HepG2 (cell line): Measurements from ENCODE around the gene NCBP2. TPM values are rescaled to one million over a fixed set of nuclear protein-coding genes. Genes with fewer than 3 reads are reported as not detected.
A peak's percentile ranks its signal among the peaks of the same experiment; 100 is the strongest.

Experiments used
- AGO2 ChIP-seq: fragments of 200-400 bp; formaldehyde crosslinking; optimal IDR thresholded peaks from 2 replicates; pipeline ENCODE3; 2017; ENCODE audit warnings: mild to moderate bottlenecking, low read depth, low read length, moderate library complexity
- ESRRA ChIP-seq: sonication (generic); formaldehyde crosslinking; IDR thresholded peaks from 2 replicates; pipeline ENCODE4 v1.5.1; 2020; ENCODE audit warnings: mild to moderate bottlenecking, low read depth, missing genetic modification reagents
- KAT7 ChIP-seq: IDR thresholded peaks from 2 replicates; pipeline ENCODE4 v1.6.1; 2018; ENCODE audit warnings: borderline replicate concordance, missing compliant biosample characterization
- MAZ ChIP-seq, 2 experiments: sonication (generic) in 1 of 2; formaldehyde crosslinking in 1 of 2; IDR thresholded peaks; 2 replicates each; pipeline versions ENCODE4 v1.5.0 to v1.6.1; 2012 to 2020; ENCODE audit warnings: low read depth in 2 of 2, mild to moderate bottlenecking in 2 of 2, borderline replicate concordance in 1 of 2, improper control_type of control experiment in 1 of 2, low read length in 1 of 2, missing genetic modification reagents in 1 of 2, moderate library complexity in 1 of 2
- MZF1 ChIP-seq: sonication (generic); formaldehyde crosslinking; IDR thresholded peaks from 2 replicates; pipeline ENCODE4 v1.8.1; 2023; ENCODE audit warnings: mild to moderate bottlenecking, missing genetic modification reagents, borderline replicate concordance
- POLR2AphosphoS5 ChIP-seq: IDR thresholded peaks from 2 replicates; pipeline ENCODE4 v1.6.1; 2012; ENCODE audit warnings: low read depth, low read length
- POLR2G ChIP-seq: fragments of 200-400 bp; formaldehyde crosslinking; IDR thresholded peaks from 2 replicates; pipeline ENCODE4 v1.6.1; 2018; ENCODE audit warnings: mild to moderate bottlenecking, low read depth, low read length, moderate library complexity
- RBFOX2 ChIP-seq: fragments of 200-400 bp; formaldehyde crosslinking; IDR thresholded peaks from 2 replicates; pipeline ENCODE4 v1.6.1; 2017; ENCODE audit warnings: low read depth, mild to moderate bottlenecking, low read length
- RBM22 ChIP-seq: fragments of 200-400 bp; formaldehyde crosslinking; optimal IDR thresholded peaks from 2 replicates; pipeline ENCODE3; 2017; ENCODE audit warnings: mild to moderate bottlenecking, low read length, moderate library complexity
- SALL1 ChIP-seq: sonication (generic); formaldehyde crosslinking; IDR thresholded peaks from 2 replicates; pipeline ENCODE4 v1.8.0; 2022; ENCODE audit warnings: mild to moderate bottlenecking, missing genetic modification reagents
- ZBTB1 ChIP-seq: sonication (generic); formaldehyde crosslinking; IDR thresholded peaks from 2 replicates; pipeline ENCODE4 v1.4.0; 2020; ENCODE audit warnings: missing genetic modification reagents, borderline replicate concordance
- ZC3H13 ChIP-seq: sonication (generic); formaldehyde crosslinking; IDR thresholded peaks from 2 replicates; pipeline ENCODE4 v1.8.1; 2023; ENCODE audit warnings: mild to moderate bottlenecking, missing genetic modification reagents, moderate library complexity
- ZFP90 ChIP-seq: sonication (generic); formaldehyde crosslinking; IDR thresholded peaks from 2 replicates; pipeline ENCODE4 v1.8.0; 2022; ENCODE audit warnings: missing genetic modification reagents, mild to moderate bottlenecking, inconsistent platforms, borderline replicate concordance
- ZNF136 ChIP-seq: sonication (generic); formaldehyde crosslinking; IDR thresholded peaks from 2 replicates; pipeline ENCODE4 v1.8.1; 2022; ENCODE audit warnings: low read depth, mild to moderate bottlenecking, moderate library complexity, missing genetic modification reagents
- ZNF598 ChIP-seq: sonication (generic); formaldehyde crosslinking; IDR thresholded peaks from 2 replicates; pipeline ENCODE4 v1.5.1; 2020; ENCODE audit warnings: mild to moderate bottlenecking, missing genetic modification reagents, borderline replicate concordance
- ZNF670 ChIP-seq: sonication (generic); formaldehyde crosslinking; IDR thresholded peaks from 2 replicates; pipeline ENCODE4 v1.8.0; 2022; ENCODE audit warnings: mild to moderate bottlenecking, missing genetic modification reagents, borderline replicate concordance
- ZSCAN12 ChIP-seq: sonication (generic); formaldehyde crosslinking; IDR thresholded peaks from 2 replicates; pipeline ENCODE4 v1.9.0; 2021; ENCODE audit warnings: mild to moderate bottlenecking, missing genetic modification reagents
- polyA plus RNA-seq, 8 experiments: library from polyadenylated mRNA; depleted of rRNA in 3 of 8; stranded (reverse) in 7 of 8; unstranded in 1 of 8; fragments of >200 nt; fragmentation: Illumina TruSeq in 4 of 8; extraction: Trizol in 4 of 8; gene quantifications; 2 replicates each; pipeline versions ENCODE4 v1.2.1 to v1.2.3, GENCODE V29; 2011 to 2016; ENCODE audit warnings: low read depth in 4 of 8, missing spikeins in 1 of 8, mixed read lengths in 1 of 8; ENCODE audit not compliant: insufficient read depth in 1 of 8
- total RNA-seq, 5 experiments: library from RNA; depleted of rRNA; stranded (reverse); fragments of >200 nt; fragmentation: Illumina TruSeq; extraction: Trizol; gene quantifications; 2 replicates each; pipeline ENCODE4 v1.2.3, GENCODE V29; 2016; ENCODE audit warnings: low read depth in 1 of 5
- TF ChIP-seq, protein P1 (sequence below): sonication (generic); formaldehyde crosslinking; IDR thresholded peaks from 2 replicates; pipeline ENCODE4 v1.4.0; 2020; ENCODE audit warnings: missing genetic modification reagents
- TF ChIP-seq, protein P2 (sequence below): sonication (generic); formaldehyde crosslinking; IDR thresholded peaks from 2 replicates; pipeline ENCODE4 v1.8.1; 2023; ENCODE audit warnings: mild to moderate bottlenecking, inconsistent platforms, moderate library complexity, missing genetic modification reagents, borderline replicate concordance
- TF ChIP-seq, protein P3 (sequence below): sonication (generic); formaldehyde crosslinking; IDR thresholded peaks from 2 replicates; pipeline ENCODE4 v1.4.0; 2020; ENCODE audit warnings: low read depth, missing genetic modification reagents

The NCBP2 gene
- total and polyA plus RNA-seq, 2 of the 13 experiments (the other 11 are each of a cell fraction or from before 2014, with no cell fraction given) = 58.7 to 95.5 TPM

DNA sequence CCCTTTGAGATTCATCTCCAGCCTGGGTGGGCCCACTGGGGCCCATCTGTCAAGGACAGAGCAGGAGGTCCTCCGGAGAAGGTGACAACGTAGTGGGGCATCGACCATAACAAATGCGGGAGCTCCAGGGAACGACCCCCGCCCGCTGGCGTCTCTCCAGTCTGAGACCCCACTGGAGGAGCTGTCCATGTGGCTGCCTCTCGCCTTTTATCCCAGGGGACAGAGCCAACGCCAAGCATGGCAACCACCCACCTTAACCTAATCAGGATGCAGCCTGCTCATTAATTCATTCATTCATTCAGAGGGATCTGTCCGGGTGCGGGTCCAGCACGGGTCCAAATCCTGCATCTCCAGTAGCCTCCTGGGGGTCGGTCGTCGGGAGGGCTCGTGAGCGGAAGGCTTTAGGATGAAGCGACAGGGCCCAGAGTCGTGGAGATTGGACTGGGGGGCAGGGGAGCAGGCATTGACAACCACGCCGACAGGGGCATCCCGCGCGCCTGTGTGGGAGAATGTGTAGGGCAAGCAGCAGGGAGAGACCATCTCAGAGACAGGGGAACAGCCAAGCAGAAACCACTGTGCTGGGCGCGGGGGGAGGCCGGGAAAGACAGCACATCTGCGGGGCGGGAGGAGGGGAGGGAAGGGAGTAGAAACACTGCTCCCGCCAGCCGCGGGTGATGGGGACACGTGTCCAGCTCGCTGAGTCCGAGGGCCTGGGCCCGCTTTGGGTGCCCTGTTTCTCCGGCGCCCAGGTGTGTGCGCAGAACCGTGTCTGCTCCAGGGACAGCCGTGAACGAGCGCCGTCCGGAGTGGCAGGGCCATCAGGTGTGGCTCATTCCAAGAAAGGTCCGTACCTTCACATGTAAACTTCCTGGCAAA, 24.4 kb upstream of the NCBP2 start (continued):
- TF ChIP-seq, protein P1, sequence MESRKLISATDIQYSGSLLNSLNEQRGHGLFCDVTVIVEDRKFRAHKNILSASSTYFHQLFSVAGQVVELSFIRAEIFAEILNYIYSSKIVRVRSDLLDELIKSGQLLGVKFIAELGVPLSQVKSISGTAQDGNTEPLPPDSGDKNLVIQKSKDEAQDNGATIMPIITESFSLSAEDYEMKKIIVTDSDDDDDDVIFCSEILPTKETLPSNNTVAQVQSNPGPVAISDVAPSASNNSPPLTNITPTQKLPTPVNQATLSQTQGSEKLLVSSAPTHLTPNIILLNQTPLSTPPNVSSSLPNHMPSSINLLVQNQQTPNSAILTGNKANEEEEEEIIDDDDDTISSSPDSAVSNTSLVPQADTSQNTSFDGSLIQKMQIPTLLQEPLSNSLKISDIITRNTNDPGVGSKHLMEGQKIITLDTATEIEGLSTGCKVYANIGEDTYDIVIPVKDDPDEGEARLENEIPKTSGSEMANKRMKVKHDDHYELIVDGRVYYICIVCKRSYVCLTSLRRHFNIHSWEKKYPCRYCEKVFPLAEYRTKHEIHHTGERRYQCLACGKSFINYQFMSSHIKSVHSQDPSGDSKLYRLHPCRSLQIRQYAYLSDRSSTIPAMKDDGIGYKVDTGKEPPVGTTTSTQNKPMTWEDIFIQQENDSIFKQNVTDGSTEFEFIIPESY (CRISPR knock-in tag) = peak; percentile 90
- TF ChIP-seq MAZ (IDR thresholded peaks at IDR 0.05; ENCODE audit: borderline replicate concordance, low read depth, low read length) = no peak
- TF ChIP-seq MAZ (CRISPR knock-in tag; IDR thresholded peaks at IDR 0.05; ENCODE audit: low read depth) = peak; percentile 27; the same call in 1 of the 2 replicates
- peak; percentile 8 for TF ChIP-seq SALL1 (CRISPR knock-in tag)
- TF ChIP-seq ZNF136 (CRISPR knock-in tag) = 0 out of 2 replicates have a peak, but pooled peaks have one; percentile 27
- TF ChIP-seq AGO2 = peak; percentile 94
- peak; percentile 73; the same call in 1 of the 2 replicates for TF ChIP-seq ZC3H13 (CRISPR knock-in tag)
- peak; percentile 49 for TF ChIP-seq POLR2AphosphoS5
- TF ChIP-seq ZBTB1 = 0 out of 2 replicates have a peak, but pooled peaks have one; percentile 65
- TF ChIP-seq, protein P2, sequence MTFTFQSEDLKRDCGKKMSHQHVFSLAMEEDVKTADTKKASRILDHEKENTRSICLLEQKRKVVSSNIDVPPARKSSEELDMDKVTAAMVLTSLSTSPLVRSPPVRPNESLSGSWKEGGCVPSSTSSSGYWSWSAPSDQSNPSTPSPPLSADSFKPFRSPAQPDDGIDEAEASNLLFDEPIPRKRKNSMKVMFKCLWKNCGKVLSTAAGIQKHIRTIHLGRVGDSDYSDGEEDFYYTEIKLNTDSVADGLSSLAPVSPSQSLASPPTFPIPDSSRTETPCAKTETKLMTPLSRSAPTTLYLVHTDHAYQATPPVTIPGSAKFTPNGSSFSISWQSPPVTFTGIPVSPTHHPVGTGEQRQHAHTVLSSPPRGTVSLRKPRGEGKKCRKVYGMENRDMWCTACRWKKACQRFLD (CRISPR knock-in tag) = 0 out of 2 replicates have a peak, but pooled peaks have one; percentile 33
- peak; percentile 17; the same call in 1 of the 2 replicates for TF ChIP-seq ZNF598 (CRISPR knock-in tag)
- TF ChIP-seq RBFOX2 = peak; percentile 74
- 0 out of 2 replicates have a peak, but pooled peaks have one; percentile 16 for TF ChIP-seq POLR2G
- 0 out of 2 replicates have a peak, but pooled peaks have one; percentile 25 for TF ChIP-seq ZNF670 (CRISPR knock-in tag)
- TF ChIP-seq ESRRA (CRISPR knock-in tag) = 0 out of 2 replicates have a peak, but pooled peaks have one; percentile 46
- TF ChIP-seq ZSCAN12 (CRISPR knock-in tag) = no peak
- TF ChIP-seq RBM22 = no peak
- no peak for TF ChIP-seq KAT7 (CRISPR knock-in tag)
- TF ChIP-seq, protein P3, sequence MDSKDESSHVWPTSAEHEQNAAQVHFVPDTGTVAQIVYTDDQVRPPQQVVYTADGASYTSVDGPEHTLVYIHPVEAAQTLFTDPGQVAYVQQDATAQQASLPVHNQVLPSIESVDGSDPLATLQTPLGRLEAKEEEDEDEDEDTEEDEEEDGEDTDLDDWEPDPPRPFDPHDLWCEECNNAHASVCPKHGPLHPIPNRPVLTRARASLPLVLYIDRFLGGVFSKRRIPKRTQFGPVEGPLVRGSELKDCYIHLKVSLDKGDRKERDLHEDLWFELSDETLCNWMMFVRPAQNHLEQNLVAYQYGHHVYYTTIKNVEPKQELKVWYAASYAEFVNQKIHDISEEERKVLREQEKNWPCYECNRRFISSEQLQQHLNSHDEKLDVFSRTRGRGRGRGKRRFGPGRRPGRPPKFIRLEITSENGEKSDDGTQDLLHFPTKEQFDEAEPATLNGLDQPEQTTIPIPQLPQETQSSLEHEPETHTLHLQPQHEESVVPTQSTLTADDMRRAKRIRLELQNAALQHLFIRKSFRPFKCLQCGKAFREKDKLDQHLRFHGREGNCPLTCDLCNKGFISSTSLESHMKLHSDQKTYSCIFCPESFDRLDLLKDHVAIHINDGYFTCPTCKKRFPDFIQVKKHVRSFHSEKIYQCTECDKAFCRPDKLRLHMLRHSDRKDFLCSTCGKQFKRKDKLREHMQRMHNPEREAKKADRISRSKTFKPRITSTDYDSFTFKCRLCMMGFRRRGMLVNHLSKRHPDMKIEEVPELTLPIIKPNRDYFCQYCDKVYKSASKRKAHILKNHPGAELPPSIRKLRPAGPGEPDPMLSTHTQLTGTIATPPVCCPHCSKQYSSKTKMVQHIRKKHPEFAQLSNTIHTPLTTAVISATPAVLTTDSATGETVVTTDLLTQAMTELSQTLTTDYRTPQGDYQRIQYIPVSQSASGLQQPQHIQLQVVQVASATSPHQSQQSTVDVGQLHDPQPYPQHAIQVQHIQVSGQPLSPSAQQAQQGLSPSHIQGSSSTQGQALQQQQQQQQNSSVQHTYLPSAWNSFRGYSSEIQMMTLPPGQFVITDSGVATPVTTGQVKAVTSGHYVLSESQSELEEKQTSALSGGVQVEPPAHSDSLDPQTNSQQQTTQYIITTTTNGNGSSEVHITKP (CRISPR knock-in tag) = peak; percentile 91
- peak; percentile 35; the same call in 1 of the 2 replicates for TF ChIP-seq MZF1 (CRISPR knock-in tag)
- 0 out of 2 replicates have a peak, but pooled peaks have one; percentile 45 for TF ChIP-seq ZFP90 (CRISPR knock-in tag)
